NOMO-1 treated with dmso at 0.1 percent for 144 hours (cell line): Measurements from ENCODE around the gene RLN3.

Experiments used
- DNase-seq: peaks from one replicate; lab custom pipeline; 2025; ENCODE audit not compliant: unreplicated experiment; lab: John Stamatoyannopoulos, UW

Gene RLN3

DNA sequence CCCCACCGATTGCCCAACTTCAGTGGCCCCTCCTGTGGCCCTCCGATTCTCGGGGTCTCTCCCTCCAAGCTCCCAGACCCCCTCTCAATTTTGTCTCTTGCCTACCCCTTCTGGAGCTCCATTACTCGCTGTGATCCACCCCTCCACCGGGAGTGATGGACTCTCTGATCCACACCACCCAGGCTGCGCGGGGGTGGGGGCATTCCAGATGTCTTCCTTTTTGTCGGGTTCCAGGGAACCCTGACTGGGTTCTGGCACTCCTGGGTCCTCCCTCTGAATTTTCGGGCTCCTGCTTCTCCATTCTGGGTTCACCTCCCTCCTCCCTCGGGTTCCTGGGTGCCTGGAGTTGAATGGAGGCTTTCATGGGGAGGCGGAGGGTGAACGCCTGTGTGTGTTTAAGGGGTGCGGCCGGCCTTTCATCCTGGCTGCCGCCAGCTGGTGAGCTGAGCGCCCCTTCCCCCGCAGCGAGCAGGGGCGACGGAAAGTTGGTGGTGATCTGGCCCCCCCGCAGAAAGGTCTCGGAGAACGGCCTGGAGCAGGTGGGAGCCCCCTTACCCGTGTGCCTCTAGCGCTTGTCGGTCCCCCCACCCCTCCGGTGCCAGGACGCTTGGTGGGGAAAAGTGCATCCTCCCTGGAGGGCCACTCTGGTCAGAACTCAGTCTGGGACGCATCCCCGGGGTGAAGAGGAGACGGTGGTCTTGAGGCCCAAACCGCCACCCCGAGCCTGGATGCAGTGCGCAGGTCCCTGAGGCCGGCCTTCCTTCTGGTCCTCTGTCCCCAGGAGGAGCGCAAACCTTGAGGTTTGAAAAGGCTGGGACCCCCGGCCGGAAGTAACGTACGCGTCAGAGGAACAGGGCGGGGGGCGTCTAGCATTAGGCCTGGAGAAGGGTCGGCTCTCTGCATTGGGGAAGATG is 46.2 kb downstream of the RLN3 start:
- DNase-seq: no peak

DNA sequence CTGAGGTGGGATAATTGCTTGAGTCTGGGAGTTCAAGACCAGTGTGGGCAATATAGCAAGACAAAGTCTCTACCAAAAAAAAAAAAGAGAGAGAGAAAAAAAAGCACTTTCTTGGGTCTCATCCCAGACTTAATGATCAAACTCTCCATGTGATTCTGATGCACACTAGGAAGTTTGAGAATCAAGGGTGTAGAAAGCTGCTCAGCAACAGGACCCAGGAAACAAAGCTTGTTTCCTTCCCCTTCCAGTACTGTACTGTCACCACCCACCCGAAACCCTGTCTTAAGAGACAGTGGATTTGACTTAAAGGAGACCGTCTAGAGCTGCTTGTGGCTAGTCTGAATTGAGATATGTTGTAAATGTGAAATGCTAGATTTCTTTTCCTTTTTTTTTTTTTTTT is 50.5 kb downstream of the RLN3 start:
- no peak for DNase-seq
